ENCODE results near the gene CDK6. TPM values are rescaled to one million over a fixed set of nuclear protein-coding genes. Genes with fewer than 3 reads are reported as not detected.

CDK6 gene
- total RNA-seq, 1 donor, result 36.0 TPM

- no peak for DNase-seq (ENCODE audit: low read depth)
- H3K4me3 ChIP-seq (ENCODE audit: low read depth, low read length), result no peak overlapping the region
- TF ChIP-seq CTCF (IDR thresholded peaks at IDR 0.05; ENCODE audit: insufficient read depth, low read length), result no peak
Measured at GRCh38 chr7:92815412-92815811, 21.0 kb downstream of the CDK6 start.

- DNase-seq (ENCODE audit: low read depth), result no peak
- H3K4me3 ChIP-seq (ENCODE audit: low read depth, low read length), result no peak overlapping the region
- no peak for TF ChIP-seq CTCF (IDR thresholded peaks at IDR 0.05; ENCODE audit: insufficient read depth, low read length)
Measured at GRCh38 chr7:92813390-92814024, 22.9 kb downstream of the CDK6 start.

- no peak for DNase-seq (ENCODE audit: low read depth)
- TF ChIP-seq CTCF (IDR thresholded peaks at IDR 0.05; ENCODE audit: insufficient read depth, low read length), result no peak
- H3K4me3 ChIP-seq (ENCODE audit: low read depth, low read length), result no peak overlapping the region
Measured at GRCh38 chr7:92811158-92811557, 25.2 kb downstream of the CDK6 start.

GRCh38 chr7:92809760-92810573, 26.4 kb downstream of the CDK6 start:
- TF ChIP-seq CTCF (IDR thresholded peaks at IDR 0.05; ENCODE audit: insufficient read depth, low read length), result no peak
- peak; percentile 96 for DNase-seq (ENCODE audit: low read depth)

GRCh38 chr7:92809397-92809759, 27.0 kb downstream of the CDK6 start:
- no peak for DNase-seq (ENCODE audit: low read depth)
- no peak overlapping the region for H3K4me3 ChIP-seq (ENCODE audit: low read depth, low read length)
- no peak for TF ChIP-seq CTCF (IDR thresholded peaks at IDR 0.05; ENCODE audit: insufficient read depth, low read length)

More at GRCh38 chr7:92809760-92810573, 26.4 kb downstream of the CDK6 start:
- no peak overlapping the region for H3K4me3 ChIP-seq (ENCODE audit: low read depth, low read length)

- DNase-seq (ENCODE audit: low read depth), result no peak
- TF ChIP-seq CTCF (IDR thresholded peaks at IDR 0.05; ENCODE audit: insufficient read depth, low read length), result no peak
- no peak overlapping the region for H3K4me3 ChIP-seq (ENCODE audit: low read depth, low read length)
Measured at GRCh38 chr7:92808635-92809034, 27.7 kb downstream of the CDK6 start.
